Panc1 (cell line): ENCODE data around the gene RALGPS1. TPM values are rescaled to one million over a fixed set of nuclear protein-coding genes. Genes with fewer than 3 reads are reported as not detected.

Experiments
- ATAC-seq: fragments of 200-7000 bp; cut with Tn5 transposase; 2 replicates; pipeline ENCODE4 v1.9.1; 2020; ENCODE audit warnings: mild to moderate bottlenecking, moderate library complexity
- BruUV-seq: library from RNA; stranded (reverse); fragments of 400-500 nt; replicated peaks from 2 replicates; lab custom pipeline; 2021; lab: Mats Ljungman, UMichigan
- CTCF ChIA-PET: fragments of 300-600 bp; sonication (Branson Sonifier 250); formaldehyde crosslinking; loops from one replicate; lab custom pipeline; 2022; ENCODE audit warnings: antibody characterized with exemption; lab: Charles Lee
- POLR2A ChIA-PET: fragments of 300-600 bp; sonication (Branson Sonifier 250); formaldehyde crosslinking; loops from one replicate; lab custom pipeline; 2022; ENCODE audit warnings: antibody characterized with exemption; lab: Charles Lee
- DNase-seq: peaks from one replicate; pipeline ENCODE4 v3.0.0-alpha.2; 2010; ENCODE audit warnings: low read depth, low spot score
- H3K27ac ChIP-seq: 2 replicates; pipeline ENCODE4 v1.5.1; 2011; ENCODE audit warnings: mild to moderate bottlenecking, low read length, inconsistent platforms
- H3K27me3 ChIP-seq: fragments of 200-500 bp; sonication (Bioruptor generic); 2 replicates; pipeline ENCODE4 v1.6.0; 2014; ENCODE audit warnings: low read length, inconsistent platforms; ENCODE audit not compliant: control insufficient read depth, insufficient read depth
- H3K36me3 ChIP-seq: fragments of 200-500 bp; sonication (Bioruptor generic); 2 replicates; pipeline ENCODE4 v1.5.1; 2014; ENCODE audit warnings: inconsistent platforms, mild to moderate bottlenecking, low read length, moderate library complexity; ENCODE audit not compliant: control insufficient read depth, insufficient read depth
- H3K4me1 ChIP-seq: 2 replicates; pipeline ENCODE4 v1.5.1; 2011; ENCODE audit warnings: inconsistent platforms, mild to moderate bottlenecking, low read length, moderate library complexity; ENCODE audit not compliant: control insufficient read depth, insufficient read depth
- H3K4me3 ChIP-seq, 2 experiments: 2 replicates each; pipeline ENCODE4 v1.5.1; 2011 to 2012; ENCODE audit warnings: low read depth in 2 of 2, low read length in 2 of 2, mild to moderate bottlenecking in 2 of 2, inconsistent platforms in 1 of 2, moderate library complexity in 1 of 2
- H3K9me3 ChIP-seq: fragments of 200-500 bp; sonication (Bioruptor generic); 2 replicates; pipeline ENCODE4 v1.5.1; 2014; ENCODE audit warnings: low read depth, mild to moderate bottlenecking, inconsistent platforms, low read length, moderate library complexity; ENCODE audit not compliant: control insufficient read depth, insufficient read depth
- POLR2AphosphoS5 ChIP-seq: IDR thresholded peaks from 2 replicates; pipeline ENCODE4 v1.6.1; 2012; ENCODE audit warnings: mild to moderate bottlenecking, low read depth, low read length, moderate library complexity
- REST ChIP-seq, 2 experiments: IDR thresholded peaks; 2 replicates each; pipeline ENCODE4 v1.6.1; 2011 to 2012; ENCODE audit warnings: low read depth in 2 of 2, control low read depth in 1 of 2, low read length in 1 of 2, mild to moderate bottlenecking in 1 of 2, moderate library complexity in 1 of 2; ENCODE audit not compliant: insufficient read depth in 1 of 2
- SIN3A ChIP-seq: IDR thresholded peaks from 2 replicates; pipeline ENCODE4 v1.6.1; 2012; ENCODE audit warnings: low read depth, mild to moderate bottlenecking, low read length, moderate library complexity, borderline replicate concordance; ENCODE audit not compliant: insufficient read depth
- TCF7L2 ChIP-seq: IDR thresholded peaks from 2 replicates; pipeline ENCODE4 v1.6.1; 2011; ENCODE audit warnings: mild to moderate bottlenecking, low read depth, low read length, inconsistent platforms
- in situ Hi-C: cut with HindIII; loops from 2 replicates; pipeline ENCODE4 v1.10.0; 2016; ENCODE audit warnings: low sequenced_read_pairs, low pct_unique_long_range_greater_than_20kb
- intact Hi-C: fragments of 100-400 bp; cut with micrococcal nuclease; formaldehyde crosslinking; loops from one replicate; pipeline ENCODE4 v1.10.0; 2022; ENCODE audit not compliant: unreplicated experiment
- total RNA-seq: library from RNA; stranded (reverse); gene quantifications from one replicate; pipeline ENCODE4 v1.2.1, GENCODE V29; 2021; ENCODE audit not compliant: unreplicated experiment
- TF ChIP-seq, protein P1 (sequence below): fragments of 450-650 bp; IDR thresholded peaks from 2 replicates; pipeline ENCODE4 v1.5.1; 2017; ENCODE audit warnings: mild to moderate bottlenecking

Gene RALGPS1
- total RNA-seq, 1 experiment from 2014 or later: 7.2 TPM

GRCh38 chr9:127021664-127022363 lies 107.2 kb downstream of the RALGPS1 start:
- Histone ChIP-seq H3K27me3 (no peaks in the 10 kb centered on the region), H3K4me1 (no peaks in the 10 kb centered on the region), H3K4me3 (no peak overlapping the region), H3K36me3 (no peaks in the 10 kb centered on the region), H3K27ac (no peak overlapping the region), H3K9me3 (no peaks in the 10 kb centered on the region)
- POLR2A ChIA-PET: no interaction called here
- CTCF ChIA-PET: no interaction called here
- in situ Hi-C loops: no loop called here
- TF ChIP-seq SIN3A: no peak
- no peak for TF ChIP-seq TCF7L2
- TF ChIP-seq, protein P1, sequence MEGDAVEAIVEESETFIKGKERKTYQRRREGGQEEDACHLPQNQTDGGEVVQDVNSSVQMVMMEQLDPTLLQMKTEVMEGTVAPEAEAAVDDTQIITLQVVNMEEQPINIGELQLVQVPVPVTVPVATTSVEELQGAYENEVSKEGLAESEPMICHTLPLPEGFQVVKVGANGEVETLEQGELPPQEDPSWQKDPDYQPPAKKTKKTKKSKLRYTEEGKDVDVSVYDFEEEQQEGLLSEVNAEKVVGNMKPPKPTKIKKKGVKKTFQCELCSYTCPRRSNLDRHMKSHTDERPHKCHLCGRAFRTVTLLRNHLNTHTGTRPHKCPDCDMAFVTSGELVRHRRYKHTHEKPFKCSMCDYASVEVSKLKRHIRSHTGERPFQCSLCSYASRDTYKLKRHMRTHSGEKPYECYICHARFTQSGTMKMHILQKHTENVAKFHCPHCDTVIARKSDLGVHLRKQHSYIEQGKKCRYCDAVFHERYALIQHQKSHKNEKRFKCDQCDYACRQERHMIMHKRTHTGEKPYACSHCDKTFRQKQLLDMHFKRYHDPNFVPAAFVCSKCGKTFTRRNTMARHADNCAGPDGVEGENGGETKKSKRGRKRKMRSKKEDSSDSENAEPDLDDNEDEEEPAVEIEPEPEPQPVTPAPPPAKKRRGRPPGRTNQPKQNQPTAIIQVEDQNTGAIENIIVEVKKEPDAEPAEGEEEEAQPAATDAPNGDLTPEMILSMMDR: no peak
- no peak for TF ChIP-seq POLR2AphosphoS5
- TF ChIP-seq REST (IDR thresholded peaks at IDR 0.05; ENCODE audit: insufficient read depth in 1 of 2, low read depth in 2 of 2, low read length in 1 of 2): no peak
- ATAC-seq: no peak
- intact Hi-C loops: no loop called here
- BruUV-seq: no TSS peak
- no peak for DNase-seq

GRCh38 chr9:127022913-127023660 lies 108.5 kb downstream of the RALGPS1 start:
- no peak for ATAC-seq
- no TSS peak for BruUV-seq
- Histone ChIP-seq H3K9me3 (no peaks in the 10 kb centered on the region), H3K27ac (no peak overlapping the region), H3K4me1 (no peaks in the 10 kb centered on the region), H3K36me3 (no peaks in the 10 kb centered on the region), H3K27me3 (no peaks in the 10 kb centered on the region), H3K4me3 (no peak overlapping the region)
- ChIA-PET POLR2A (no interaction called here), CTCF (interaction anchor here (0.7 kb wide), 1 partner anchor 128 kb away, joined by 5 read pairs; no protein-coding TSS in a partner anchor)
- no peak for DNase-seq
- in situ Hi-C loops: no loop called here
- intact Hi-C loops: no loop called here
- no peak for TF ChIP-seq POLR2AphosphoS5
- TF ChIP-seq SIN3A: no peak
- TF ChIP-seq REST (IDR thresholded peaks at IDR 0.05; ENCODE audit: insufficient read depth in 1 of 2, low read depth in 2 of 2, low read length in 1 of 2): no peak
- TF ChIP-seq TCF7L2: no peak
- TF ChIP-seq, protein P1: no peak
